ENCODE measurements around the gene EPG5.
"Not testable (repeated sequence)": the region's sequence is repeated elsewhere in the genome, so short reads cannot be mapped to it uniquely, and the experiment has no call there.

EPG5 gene

GRCh38 chr18:45807144-45807543 lies 160.0 kb downstream of the EPG5 start:
- H3K36me3 ChIP-seq (ENCODE audit: insufficient read depth, low read length); H3K9me2 ChIP-seq (ENCODE audit: low read depth, low read length); H3K4me3 ChIP-seq (ENCODE audit: low read depth, low read length, poor library complexity, severe bottlenecking); H4K20me1 ChIP-seq (ENCODE audit: insufficient read depth, low read length); H3F3A ChIP-seq (ENCODE audit: insufficient read depth, low read length); H2AFZ ChIP-seq (ENCODE audit: low read length); H3K4me1 ChIP-seq (ENCODE audit: insufficient read depth, low read length, severe bottlenecking); H3K27me3 ChIP-seq (ENCODE audit: insufficient read depth, low read length); H3K27ac ChIP-seq (ENCODE audit: low read depth, low read length, poor library complexity, severe bottlenecking); H3K9ac ChIP-seq (ENCODE audit: low read length); H3K79me2 ChIP-seq (ENCODE audit: insufficient read depth, low read length); H3K9me3 ChIP-seq (ENCODE audit: low read length); H3K4me2 ChIP-seq (ENCODE audit: low read length): not testable (repeated sequence)
- TF ChIP-seq CTCF (IDR thresholded peaks at IDR 0.05; ENCODE audit: low read length) = peak; percentile 60

GRCh38 chr18:45806226-45806625 lies 160.9 kb downstream of the EPG5 start:
- H3K4me1 ChIP-seq (ENCODE audit: insufficient read depth, low read length, severe bottlenecking) = no peaks in the 10 kb centered on the region
- no peak overlapping the region for H3K9ac ChIP-seq (ENCODE audit: low read length)
- no peak overlapping the region for H3K4me2 ChIP-seq (ENCODE audit: low read length)

GRCh38 chr18:45805551-45805950 lies 161.6 kb downstream of the EPG5 start:
- Histone ChIP-seq H3K79me2 (ENCODE audit: insufficient read depth, low read length) (no peaks in the 10 kb centered on the region), H3K27me3 (ENCODE audit: insufficient read depth, low read length) (no peaks in the 10 kb centered on the region), H4K20me1 (ENCODE audit: insufficient read depth, low read length) (no peaks in the 10 kb centered on the region), H3K4me3 (ENCODE audit: low read depth, low read length, poor library complexity, severe bottlenecking) (no peak overlapping the region), H3K9ac (ENCODE audit: low read length) (no peak overlapping the region), H2AFZ (ENCODE audit: low read length) (no peak overlapping the region), H3K4me1 (ENCODE audit: insufficient read depth, low read length, severe bottlenecking) (no peaks in the 10 kb centered on the region), H3K36me3 (ENCODE audit: insufficient read depth, low read length) (no peaks in the 10 kb centered on the region), H3F3A (ENCODE audit: insufficient read depth, low read length) (no peaks in the 10 kb centered on the region), H3K9me2 (ENCODE audit: low read depth, low read length) (no peaks in the 10 kb centered on the region), H3K9me3 (ENCODE audit: low read length) (no peaks in the 10 kb centered on the region), H3K4me2 (ENCODE audit: low read length) (no peak overlapping the region), H3K27ac (ENCODE audit: low read depth, low read length, poor library complexity, severe bottlenecking) (no peak overlapping the region)
- no peak for TF ChIP-seq CTCF (IDR thresholded peaks at IDR 0.05; ENCODE audit: low read length)
- TF ChIP-seq EZH2 (IDR thresholded peaks at IDR 0.05; ENCODE audit: borderline replicate concordance, low read length) = no peak

More at GRCh38 chr18:45806226-45806625, 160.9 kb downstream of the EPG5 start:
- Histone ChIP-seq H3K9me3 (ENCODE audit: low read length) (no peaks in the 10 kb centered on the region), H2AFZ (ENCODE audit: low read length) (no peak overlapping the region), H3K9me2 (ENCODE audit: low read depth, low read length) (no peaks in the 10 kb centered on the region), H4K20me1 (ENCODE audit: insufficient read depth, low read length) (no peaks in the 10 kb centered on the region), H3K27ac (ENCODE audit: low read depth, low read length, poor library complexity, severe bottlenecking) (no peak overlapping the region), H3K36me3 (ENCODE audit: insufficient read depth, low read length) (no peaks in the 10 kb centered on the region), H3K79me2 (ENCODE audit: insufficient read depth, low read length) (no peaks in the 10 kb centered on the region), H3F3A (ENCODE audit: insufficient read depth, low read length) (no peaks in the 10 kb centered on the region), H3K27me3 (ENCODE audit: insufficient read depth, low read length) (no peaks in the 10 kb centered on the region), H3K4me3 (ENCODE audit: low read depth, low read length, poor library complexity, severe bottlenecking) (no peak overlapping the region)
- TF ChIP-seq CTCF (IDR thresholded peaks at IDR 0.05; ENCODE audit: low read length) (no peak), EZH2 (IDR thresholded peaks at IDR 0.05; ENCODE audit: borderline replicate concordance, low read length) (no peak)

Data from OCI-LY1 (cell line).